Panc1 (cell line): ENCODE data around the gene STK32C. TPM values are rescaled to one million over a fixed set of nuclear protein-coding genes. Genes with fewer than 3 reads are reported as not detected.
A peak's percentile ranks its signal among the peaks of the same experiment; 100 is the strongest.

Experiments
- ATAC-seq: fragments of 200-7000 bp; cut with Tn5 transposase; 2 replicates; pipeline ENCODE4 v1.9.1; 2020; ENCODE audit warnings: mild to moderate bottlenecking, moderate library complexity
- BruUV-seq: library from RNA; stranded (reverse); fragments of 400-500 nt; replicated peaks from 2 replicates; lab custom pipeline; 2021; lab: Mats Ljungman, UMichigan
- CTCF ChIA-PET: fragments of 300-600 bp; sonication (Branson Sonifier 250); formaldehyde crosslinking; loops from one replicate; lab custom pipeline; 2022; ENCODE audit warnings: antibody characterized with exemption; lab: Charles Lee
- POLR2A ChIA-PET: fragments of 300-600 bp; sonication (Branson Sonifier 250); formaldehyde crosslinking; loops from one replicate; lab custom pipeline; 2022; ENCODE audit warnings: antibody characterized with exemption; lab: Charles Lee
- DNase-seq: peaks from one replicate; pipeline ENCODE4 v3.0.0-alpha.2; 2010; ENCODE audit warnings: low read depth, low spot score
- H3K27ac ChIP-seq: 2 replicates; pipeline ENCODE4 v1.5.1; 2011; ENCODE audit warnings: mild to moderate bottlenecking, low read length, inconsistent platforms
- H3K27me3 ChIP-seq: fragments of 200-500 bp; sonication (Bioruptor generic); 2 replicates; pipeline ENCODE4 v1.6.0; 2014; ENCODE audit warnings: low read length, inconsistent platforms; ENCODE audit not compliant: control insufficient read depth, insufficient read depth
- H3K36me3 ChIP-seq: fragments of 200-500 bp; sonication (Bioruptor generic); 2 replicates; pipeline ENCODE4 v1.5.1; 2014; ENCODE audit warnings: inconsistent platforms, mild to moderate bottlenecking, low read length, moderate library complexity; ENCODE audit not compliant: control insufficient read depth, insufficient read depth
- H3K4me1 ChIP-seq: 2 replicates; pipeline ENCODE4 v1.5.1; 2011; ENCODE audit warnings: inconsistent platforms, mild to moderate bottlenecking, low read length, moderate library complexity; ENCODE audit not compliant: control insufficient read depth, insufficient read depth
- H3K4me3 ChIP-seq, 2 experiments: 2 replicates each; pipeline ENCODE4 v1.5.1; 2011 to 2012; ENCODE audit warnings: low read depth in 2 of 2, low read length in 2 of 2, mild to moderate bottlenecking in 2 of 2, inconsistent platforms in 1 of 2, moderate library complexity in 1 of 2
- H3K9me3 ChIP-seq: fragments of 200-500 bp; sonication (Bioruptor generic); 2 replicates; pipeline ENCODE4 v1.5.1; 2014; ENCODE audit warnings: low read depth, mild to moderate bottlenecking, inconsistent platforms, low read length, moderate library complexity; ENCODE audit not compliant: control insufficient read depth, insufficient read depth
- POLR2AphosphoS5 ChIP-seq: IDR thresholded peaks from 2 replicates; pipeline ENCODE4 v1.6.1; 2012; ENCODE audit warnings: mild to moderate bottlenecking, low read depth, low read length, moderate library complexity
- REST ChIP-seq, 2 experiments: IDR thresholded peaks; 2 replicates each; pipeline ENCODE4 v1.6.1; 2011 to 2012; ENCODE audit warnings: low read depth in 2 of 2, control low read depth in 1 of 2, low read length in 1 of 2, mild to moderate bottlenecking in 1 of 2, moderate library complexity in 1 of 2; ENCODE audit not compliant: insufficient read depth in 1 of 2
- SIN3A ChIP-seq: IDR thresholded peaks from 2 replicates; pipeline ENCODE4 v1.6.1; 2012; ENCODE audit warnings: low read depth, mild to moderate bottlenecking, low read length, moderate library complexity, borderline replicate concordance; ENCODE audit not compliant: insufficient read depth
- TCF7L2 ChIP-seq: IDR thresholded peaks from 2 replicates; pipeline ENCODE4 v1.6.1; 2011; ENCODE audit warnings: mild to moderate bottlenecking, low read depth, low read length, inconsistent platforms
- in situ Hi-C: cut with HindIII; loops from 2 replicates; pipeline ENCODE4 v1.10.0; 2016; ENCODE audit warnings: low sequenced_read_pairs, low pct_unique_long_range_greater_than_20kb
- intact Hi-C: fragments of 100-400 bp; cut with micrococcal nuclease; formaldehyde crosslinking; loops from one replicate; pipeline ENCODE4 v1.10.0; 2022; ENCODE audit not compliant: unreplicated experiment
- total RNA-seq: library from RNA; stranded (reverse); gene quantifications from one replicate; pipeline ENCODE4 v1.2.1, GENCODE V29; 2021; ENCODE audit not compliant: unreplicated experiment
- TF ChIP-seq, protein P1 (sequence below): fragments of 450-650 bp; IDR thresholded peaks from 2 replicates; pipeline ENCODE4 v1.5.1; 2017; ENCODE audit warnings: mild to moderate bottlenecking

The STK32C gene
- total RNA-seq, 1 experiment from 2014 or later: 53.7 TPM

- ATAC-seq (peak; percentile 10; the same call in 1 of the 2 replicates), DNase-seq (no peak)
- intact Hi-C loops: no loop called here
- POLR2A ChIA-PET: no interaction called here
- Histone ChIP-seq H3K4me1 (no peaks in the 10 kb centered on the region), H3K9me3 (no peaks in the 10 kb centered on the region), H3K27me3 (no peaks in the 10 kb centered on the region), H3K36me3 (no peaks in the 10 kb centered on the region), H3K27ac (no peak overlapping the region), H3K4me3 (no peak overlapping the region)
- no TSS peak for BruUV-seq
- TF ChIP-seq TCF7L2: no peak
- TF ChIP-seq, protein P1, sequence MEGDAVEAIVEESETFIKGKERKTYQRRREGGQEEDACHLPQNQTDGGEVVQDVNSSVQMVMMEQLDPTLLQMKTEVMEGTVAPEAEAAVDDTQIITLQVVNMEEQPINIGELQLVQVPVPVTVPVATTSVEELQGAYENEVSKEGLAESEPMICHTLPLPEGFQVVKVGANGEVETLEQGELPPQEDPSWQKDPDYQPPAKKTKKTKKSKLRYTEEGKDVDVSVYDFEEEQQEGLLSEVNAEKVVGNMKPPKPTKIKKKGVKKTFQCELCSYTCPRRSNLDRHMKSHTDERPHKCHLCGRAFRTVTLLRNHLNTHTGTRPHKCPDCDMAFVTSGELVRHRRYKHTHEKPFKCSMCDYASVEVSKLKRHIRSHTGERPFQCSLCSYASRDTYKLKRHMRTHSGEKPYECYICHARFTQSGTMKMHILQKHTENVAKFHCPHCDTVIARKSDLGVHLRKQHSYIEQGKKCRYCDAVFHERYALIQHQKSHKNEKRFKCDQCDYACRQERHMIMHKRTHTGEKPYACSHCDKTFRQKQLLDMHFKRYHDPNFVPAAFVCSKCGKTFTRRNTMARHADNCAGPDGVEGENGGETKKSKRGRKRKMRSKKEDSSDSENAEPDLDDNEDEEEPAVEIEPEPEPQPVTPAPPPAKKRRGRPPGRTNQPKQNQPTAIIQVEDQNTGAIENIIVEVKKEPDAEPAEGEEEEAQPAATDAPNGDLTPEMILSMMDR: no peak
- no peak for TF ChIP-seq SIN3A
- TF ChIP-seq POLR2AphosphoS5: no peak
- no peak for TF ChIP-seq REST (IDR thresholded peaks at IDR 0.05; ENCODE audit: insufficient read depth in 1 of 2, low read depth in 2 of 2, low read length in 1 of 2)
- CTCF ChIA-PET: no interaction called here
- in situ Hi-C loops: no loop called here
Observed at GRCh38 chr10:132210766-132211165, 97.0 kb downstream of the STK32C start.

DNA sequence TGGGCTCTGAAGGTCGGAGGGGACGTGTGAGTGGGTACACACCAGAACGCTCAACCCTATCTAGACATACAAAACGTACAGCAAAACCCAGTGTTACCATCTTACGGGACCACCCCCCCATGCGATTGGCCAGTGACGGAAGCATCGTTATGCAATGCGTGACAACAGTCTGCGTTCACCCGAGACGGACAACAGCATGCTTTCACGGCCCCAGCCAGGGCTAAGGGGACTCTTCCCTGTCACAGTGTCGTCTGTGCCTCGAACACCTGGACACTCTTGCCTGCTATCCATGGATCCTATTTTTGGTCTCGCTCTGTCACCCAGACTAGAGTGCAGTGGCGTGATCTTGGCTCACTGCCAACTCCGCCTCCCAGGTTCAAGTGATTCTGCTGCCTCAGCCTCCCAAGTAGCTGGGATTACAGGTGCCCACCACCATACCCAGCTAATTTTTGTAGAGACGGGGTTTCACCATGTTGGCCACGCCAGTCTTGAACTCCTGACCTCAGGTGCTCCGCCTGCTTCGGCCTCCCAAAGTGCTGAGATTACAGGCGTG lies 97.7 kb downstream of the STK32C start:
- no TSS peak for BruUV-seq
- Histone ChIP-seq H3K27ac (no peak overlapping the region), H3K9me3 (no peaks in the 10 kb centered on the region), H3K27me3 (no peaks in the 10 kb centered on the region), H3K36me3 (no peaks in the 10 kb centered on the region), H3K4me1 (no peaks in the 10 kb centered on the region), H3K4me3 (no peak overlapping the region)
- CTCF ChIA-PET: no interaction called here
- intact Hi-C loops: no loop called here
- no peak for DNase-seq
- TF ChIP-seq REST (IDR thresholded peaks at IDR 0.05; ENCODE audit: insufficient read depth in 1 of 2, low read depth in 2 of 2, low read length in 1 of 2) (no peak), SIN3A (no peak), POLR2AphosphoS5 (no peak), TCF7L2 (no peak)
- TF ChIP-seq, protein P1: no peak
- ATAC-seq: no peak
- POLR2A ChIA-PET: no interaction called here
- in situ Hi-C loops: no loop called here
